Measurements from ENCODE around the gene ABHD15. TPM values are rescaled to one million over a fixed set of nuclear protein-coding genes. Genes with fewer than 3 reads are reported as not detected.

The ABHD15 gene
- total and polyA plus RNA-seq, 4 donors, result 2.3 to 4.3 (median 3.0) TPM

- Histone ChIP-seq H3K27ac (ENCODE audit: low read depth, low read length) (no peak overlapping the region), H3K4me3 (ENCODE audit: low read depth, low read length) (no peak overlapping the region), H3K36me3 (ENCODE audit: control insufficient read depth, insufficient read depth, low read length) (peaks cover 95% of the 10 kb centered on the region), H3K4me1 (ENCODE audit: control insufficient read depth, insufficient read depth, low read length) (peaks cover 67% of the 10 kb centered on the region), H3K27me3 (ENCODE audit: control insufficient read depth, insufficient read depth, low read length) (no peaks in the 10 kb centered on the region), H3K9me3 (ENCODE audit: control insufficient read depth, insufficient read depth, low read length) (no peaks in the 10 kb centered on the region)
- no peak for DNase-seq (ENCODE audit: low read depth in 4 of 6, low spot score in 6 of 6)
- WGBS (ENCODE audit: insufficient coverage), result 94% methylated on average over 37 of the region's 37 CpGs
Observed at GRCh38 chr17:29576214-29577000, 9.6 kb upstream of the ABHD15 start.

DNA sequence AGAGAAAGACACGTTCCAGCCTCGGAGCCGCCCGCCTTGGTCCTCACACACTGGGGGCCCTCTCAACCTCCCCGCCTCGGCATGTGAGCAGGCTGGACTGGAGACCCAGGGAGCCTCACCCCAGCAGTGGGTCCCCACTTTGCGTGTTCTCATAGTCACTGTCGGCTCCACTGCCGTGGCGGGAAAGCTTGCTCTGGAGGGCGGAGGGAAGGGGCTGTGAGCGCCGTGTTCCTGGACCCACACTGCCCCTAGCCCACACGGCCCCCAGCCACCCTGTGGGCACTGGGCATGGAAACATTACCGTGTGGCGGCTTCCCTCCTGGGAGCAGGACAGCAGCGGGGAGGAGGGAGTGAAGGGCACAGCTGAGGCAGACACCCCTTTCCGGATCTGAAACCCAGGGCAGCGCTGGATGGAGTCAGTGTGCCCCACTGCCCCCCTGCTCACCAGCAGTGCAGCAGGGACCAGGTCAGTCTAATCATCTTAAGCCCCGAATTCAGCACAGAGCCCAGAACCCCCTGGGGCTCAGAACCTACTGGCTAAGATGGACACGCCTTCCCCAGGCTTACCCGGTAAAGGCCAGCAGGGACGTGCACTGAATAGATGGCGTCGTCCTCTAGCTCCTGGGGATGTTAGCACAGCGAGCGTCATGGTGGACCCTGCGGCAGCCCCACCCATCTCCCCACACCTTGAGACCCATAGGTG lies 8.8 kb upstream of the ABHD15 start:
- no peak overlapping the region for H3K27ac ChIP-seq (ENCODE audit: low read depth, low read length)
- H3K27me3 ChIP-seq (ENCODE audit: control insufficient read depth, insufficient read depth, low read length), result no peaks in the 10 kb centered on the region
- H3K9me3 ChIP-seq (ENCODE audit: control insufficient read depth, insufficient read depth, low read length), result no peaks in the 10 kb centered on the region
- H3K4me1 ChIP-seq (ENCODE audit: control insufficient read depth, insufficient read depth, low read length), result peaks cover 61% of the 10 kb centered on the region
- WGBS (ENCODE audit: insufficient coverage), result 90% methylated on average over 23 of the region's 28 CpGs
- H3K4me3 ChIP-seq (ENCODE audit: low read depth, low read length), result no peak overlapping the region
- peaks cover 88% of the 10 kb centered on the region for H3K36me3 ChIP-seq (ENCODE audit: control insufficient read depth, insufficient read depth, low read length)
- DNase-seq (ENCODE audit: low read depth in 4 of 6, low spot score in 6 of 6), result no peak

DNA sequence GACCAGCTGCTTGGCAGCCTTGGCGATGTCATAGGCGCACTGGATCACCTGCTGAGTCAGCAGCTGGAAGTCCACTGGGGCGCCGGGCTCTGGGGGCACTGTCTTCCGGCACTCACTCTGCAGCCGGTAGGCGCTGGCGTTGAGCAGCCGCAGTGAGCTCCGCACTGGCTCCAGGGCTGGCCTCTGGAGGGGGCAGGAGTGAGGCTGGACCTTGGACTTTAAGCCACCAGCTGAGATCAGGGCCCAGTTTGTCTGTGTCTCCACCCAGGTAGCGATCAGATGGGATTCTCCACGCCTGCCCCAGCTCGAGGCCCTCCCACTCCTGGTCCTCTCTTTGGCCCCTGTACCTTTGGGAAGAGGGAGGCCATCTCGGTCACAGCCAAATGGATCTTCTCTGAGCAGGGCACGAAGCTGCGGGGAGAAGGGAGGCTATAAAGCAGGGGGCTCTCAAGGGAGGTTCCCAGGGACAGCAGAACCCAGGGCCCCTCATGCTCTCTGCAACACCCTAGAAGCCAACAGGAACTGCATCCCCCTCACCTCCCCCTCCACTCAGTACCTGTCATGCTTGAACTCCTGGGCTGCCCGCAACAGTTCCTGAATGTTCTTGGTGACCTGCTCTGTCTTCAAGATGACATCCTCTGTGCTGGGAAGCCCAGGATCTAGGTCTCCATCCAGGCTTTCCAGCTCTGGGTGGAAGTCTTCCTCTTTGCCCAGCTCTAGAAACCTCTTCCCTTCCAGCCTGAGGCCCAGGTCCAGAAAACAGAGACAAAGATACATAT lies 8.1 kb upstream of the ABHD15 start:
- no peaks in the 10 kb centered on the region for H3K9me3 ChIP-seq (ENCODE audit: control insufficient read depth, insufficient read depth, low read length)
- WGBS (ENCODE audit: insufficient coverage), result 90% methylated on average over 13 of the region's 17 CpGs
- H3K4me3 ChIP-seq (ENCODE audit: low read depth, low read length), result no peak overlapping the region
- H3K36me3 ChIP-seq (ENCODE audit: control insufficient read depth, insufficient read depth, low read length), result peaks cover 80% of the 10 kb centered on the region
- no peak for DNase-seq (ENCODE audit: low read depth in 4 of 6, low spot score in 6 of 6)
- H3K4me1 ChIP-seq (ENCODE audit: control insufficient read depth, insufficient read depth, low read length), result peaks cover 56% of the 10 kb centered on the region
- H3K27ac ChIP-seq (ENCODE audit: low read depth, low read length), result no peak overlapping the region
- H3K27me3 ChIP-seq (ENCODE audit: control insufficient read depth, insufficient read depth, low read length), result no peaks in the 10 kb centered on the region

GRCh38 chr17:29573871-29574731 lies 7.3 kb upstream of the ABHD15 start:
- H3K27ac ChIP-seq (ENCODE audit: low read depth, low read length), result no peak overlapping the region
- peaks cover 72% of the 10 kb centered on the region for H3K36me3 ChIP-seq (ENCODE audit: control insufficient read depth, insufficient read depth, low read length)
- 94% methylated on average over 8 of the region's 14 CpGs for WGBS (ENCODE audit: insufficient coverage)
- no peak overlapping the region for H3K4me3 ChIP-seq (ENCODE audit: low read depth, low read length)
- no peaks in the 10 kb centered on the region for H3K9me3 ChIP-seq (ENCODE audit: control insufficient read depth, insufficient read depth, low read length)
- peaks cover 64% of the 10 kb centered on the region for H3K4me1 ChIP-seq (ENCODE audit: control insufficient read depth, insufficient read depth, low read length)
- peak in 1 of 6 donors; percentile 1 for DNase-seq (ENCODE audit: low read depth in 4 of 6, low spot score in 6 of 6)
- H3K27me3 ChIP-seq (ENCODE audit: control insufficient read depth, insufficient read depth, low read length), result no peaks in the 10 kb centered on the region

GRCh38 chr17:29573558-29573869 lies 6.7 kb upstream of the ABHD15 start:
- no peak overlapping the region for H3K27ac ChIP-seq (ENCODE audit: low read depth, low read length)
- WGBS (ENCODE audit: insufficient coverage), result 94% methylated on average over 3 of the region's 6 CpGs
- H3K9me3 ChIP-seq (ENCODE audit: control insufficient read depth, insufficient read depth, low read length), result no peaks in the 10 kb centered on the region
- H3K27me3 ChIP-seq (ENCODE audit: control insufficient read depth, insufficient read depth, low read length), result no peaks in the 10 kb centered on the region
- DNase-seq (ENCODE audit: low read depth in 4 of 6, low spot score in 6 of 6), result no peak
- peaks cover 66% of the 10 kb centered on the region for H3K36me3 ChIP-seq (ENCODE audit: control insufficient read depth, insufficient read depth, low read length)
- H3K4me3 ChIP-seq (ENCODE audit: low read depth, low read length), result no peak overlapping the region
- peaks cover 66% of the 10 kb centered on the region for H3K4me1 ChIP-seq (ENCODE audit: control insufficient read depth, insufficient read depth, low read length)

GRCh38 chr17:29572691-29573557 lies 6.1 kb upstream of the ABHD15 start:
- H3K4me3 ChIP-seq (ENCODE audit: low read depth, low read length), result no peak overlapping the region
- peak in 2 of 6 donors; percentile 60 to 76 for DNase-seq (ENCODE audit: low read depth in 4 of 6, low spot score in 6 of 6)

GRCh38 chr17:29571883-29572681 lies 5.2 kb upstream of the ABHD15 start:
- DNase-seq (ENCODE audit: low read depth in 4 of 6, low spot score in 6 of 6), result peak in 1 of 6 donors; percentile 10
- H3K27ac ChIP-seq (ENCODE audit: low read depth, low read length), result no peak overlapping the region
- no peak overlapping the region for H3K4me3 ChIP-seq (ENCODE audit: low read depth, low read length)
- H3K36me3 ChIP-seq (ENCODE audit: control insufficient read depth, insufficient read depth, low read length), result peaks cover 52% of the 10 kb centered on the region
- no peaks in the 10 kb centered on the region for H3K9me3 ChIP-seq (ENCODE audit: control insufficient read depth, insufficient read depth, low read length)
- peaks cover 4% of the 10 kb centered on the region for H3K27me3 ChIP-seq (ENCODE audit: control insufficient read depth, insufficient read depth, low read length)
- 45% methylated on average over 23 of the region's 30 CpGs for WGBS (ENCODE audit: insufficient coverage)
- peaks cover 64% of the 10 kb centered on the region for H3K4me1 ChIP-seq (ENCODE audit: control insufficient read depth, insufficient read depth, low read length)

More at GRCh38 chr17:29572691-29573557, 6.1 kb upstream of the ABHD15 start:
- Histone ChIP-seq H3K36me3 (ENCODE audit: control insufficient read depth, insufficient read depth, low read length) (peaks cover 60% of the 10 kb centered on the region), H3K27ac (ENCODE audit: low read depth, low read length) (peak overlapping the region; percentile 33), H3K27me3 (ENCODE audit: control insufficient read depth, insufficient read depth, low read length) (no peaks in the 10 kb centered on the region), H3K9me3 (ENCODE audit: control insufficient read depth, insufficient read depth, low read length) (no peaks in the 10 kb centered on the region), H3K4me1 (ENCODE audit: control insufficient read depth, insufficient read depth, low read length) (peaks cover 64% of the 10 kb centered on the region)
- 11% methylated on average over 47 of the region's 62 CpGs for WGBS (ENCODE audit: insufficient coverage)

- no peak overlapping the region for H3K27ac ChIP-seq (ENCODE audit: low read depth, low read length)
- H3K4me3 ChIP-seq (ENCODE audit: low read depth, low read length), result no peak overlapping the region
- H3K27me3 ChIP-seq (ENCODE audit: control insufficient read depth, insufficient read depth, low read length), result peaks cover 5% of the 10 kb centered on the region
- 100% methylated on average over 4 of the region's 6 CpGs for WGBS (ENCODE audit: insufficient coverage)
- DNase-seq (ENCODE audit: low read depth in 4 of 6, low spot score in 6 of 6), result peak in 1 of 6 donors; percentile 0
- H3K36me3 ChIP-seq (ENCODE audit: control insufficient read depth, insufficient read depth, low read length), result peaks cover 46% of the 10 kb centered on the region
- H3K9me3 ChIP-seq (ENCODE audit: control insufficient read depth, insufficient read depth, low read length), result no peaks in the 10 kb centered on the region
- H3K4me1 ChIP-seq (ENCODE audit: control insufficient read depth, insufficient read depth, low read length), result peaks cover 60% of the 10 kb centered on the region
Observed at GRCh38 chr17:29571486-29571882, 4.6 kb upstream of the ABHD15 start.
